Activated T-cell treated with anti-CD3 and anti-CD28 coated beads for 1 hour (primary cell): ENCODE data around the gene KLHL1.

Experiments used
- DNase-seq: peaks from one replicate; pipeline ENCODE4 v3.0.0-alpha.2; 2020; ENCODE audit warnings: low read depth

The KLHL1 gene

GRCh38 chr13:70016116-70016515, 92.1 kb downstream of the KLHL1 start:
- DNase-seq = no peak

- DNase-seq = no peak
Measured at GRCh38 chr13:70014337-70014736, 93.9 kb downstream of the KLHL1 start.

GRCh38 chr13:69999875-70000274, 108.4 kb downstream of the KLHL1 start:
- DNase-seq = no peak

- no peak for DNase-seq
Measured at GRCh38 chr13:69997061-69997460, 111.2 kb downstream of the KLHL1 start.

- DNase-seq = no peak
Measured at GRCh38 chr13:69980799-69981198, 127.5 kb downstream of the KLHL1 start.

- DNase-seq = no peak
Measured at GRCh38 chr13:69975496-69975895, 132.8 kb downstream of the KLHL1 start.

GRCh38 chr13:69970520-69970919, 137.7 kb downstream of the KLHL1 start:
- DNase-seq = no peak

GRCh38 chr13:69959046-69959445, 149.2 kb downstream of the KLHL1 start:
- no peak for DNase-seq

GRCh38 chr13:69956839-69957238, 151.4 kb downstream of the KLHL1 start:
- no peak for DNase-seq

GRCh38 chr13:69956349-69956748, 151.9 kb downstream of the KLHL1 start:
- DNase-seq = no peak

GRCh38 chr13:69955271-69955670, 153.0 kb downstream of the KLHL1 start:
- no peak for DNase-seq

- no peak for DNase-seq
Measured at GRCh38 chr13:69951412-69951811, 156.8 kb downstream of the KLHL1 start.

GRCh38 chr13:69950160-69950559, 158.1 kb downstream of the KLHL1 start:
- no peak for DNase-seq

GRCh38 chr13:69948016-69948415, 160.2 kb downstream of the KLHL1 start:
- DNase-seq = no peak

- DNase-seq = no peak
Measured at GRCh38 chr13:69947582-69947981, 160.7 kb downstream of the KLHL1 start.

GRCh38 chr13:69946511-69946910, 161.7 kb downstream of the KLHL1 start:
- DNase-seq = no peak

- no peak for DNase-seq
Measured at GRCh38 chr13:69935043-69935442, 173.2 kb downstream of the KLHL1 start.

- no peak for DNase-seq
Measured at GRCh38 chr13:69928262-69928661, 180.0 kb downstream of the KLHL1 start.

GRCh38 chr13:69921156-69921555, 187.1 kb downstream of the KLHL1 start:
- no peak for DNase-seq

GRCh38 chr13:69912630-69913029, 195.6 kb downstream of the KLHL1 start:
- DNase-seq = no peak

- DNase-seq = no peak
Measured at GRCh38 chr13:69910800-69911199, 197.5 kb downstream of the KLHL1 start.

GRCh38 chr13:69904784-69905183, 203.5 kb downstream of the KLHL1 start:
- DNase-seq = no peak

GRCh38 chr13:69903081-69903480, 205.2 kb downstream of the KLHL1 start:
- DNase-seq = no peak

GRCh38 chr13:69882451-69882850, 225.8 kb downstream of the KLHL1 start:
- DNase-seq = no peak

GRCh38 chr13:69879936-69880335, 228.3 kb downstream of the KLHL1 start:
- DNase-seq = no peak
